Body of pancreas (tissue), 4 donors: ENCODE measurements around the gene PRPS1L1. TPM values are rescaled to one million over a fixed set of nuclear protein-coding genes. Genes with fewer than 3 reads are reported as not detected.

Experiments
- ATAC-seq: fragments of 150-250 bp; one replicate; pipeline ENCODE4 v1.9.1; 2016
- DNase-seq, 4 donors: peaks; one replicate each; pipeline ENCODE4 v3.0.0-alpha.2; 2019
- H3K27ac ChIP-seq, 4 donors: fragments of 200-600 bp; sonication (generic); 1 replicate in 3 of 4; 2 replicates in 1 of 4; pipeline versions ENCODE4 v1.5.1 to v1.6.1; 2016 to 2019; ENCODE audit warnings: mild to moderate bottlenecking in 1 of 4, mixed read lengths in 1 of 4, moderate library complexity in 1 of 4
- H3K27me3 ChIP-seq, 2 donors: fragments of 200-600 bp; sonication (generic); one replicate each; pipeline ENCODE4 v1.6.0; 2016; ENCODE audit warnings: mild to moderate bottlenecking in 1 of 2
- H3K36me3 ChIP-seq, 2 donors: fragments of 200-600 bp; sonication (generic); replicated peaks in 1 of 2; 2 replicates each; pipeline ENCODE4 v1.5.1; 2016; ENCODE audit warnings: low read depth in 2 of 2; ENCODE audit not compliant: insufficient read depth in 1 of 2
- H3K4me1 ChIP-seq: fragments of 200-600 bp; sonication (generic); one replicate; pipeline ENCODE4 v1.6.0; 2016
- H3K4me3 ChIP-seq, 2 donors: fragments of 200-600 bp; sonication (generic); 1 replicate in 1 of 2; 2 replicates in 1 of 2; pipeline ENCODE4 v1.5.1; 2016 to 2019
- H3K9me3 ChIP-seq, 3 donors: fragments of 200-600 bp; sonication (generic); 1 replicate in 2 of 3; 2 replicates in 1 of 3; pipeline ENCODE4 v1.5.1; 2016
- POLR2A ChIP-seq, 3 donors: fragments of 450-650 bp; IDR thresholded peaks; one replicate each; pipeline ENCODE4 v1.6.1; 2016; ENCODE audit warnings: antibody characterized with exemption in 3 of 3, mild to moderate bottlenecking in 2 of 3
- WGBS, 2 donors: methylation state at CpG; one replicate each; pipeline ENCODE4 v1.1.5; 2017; 5-methylcytosine and 5-hydroxymethylcytosine counted together
- intact Hi-C: fragments of 100-400 bp; cut with DNase I; formaldehyde crosslinking; loops from one replicate; pipeline ENCODE4 v1.15.1; 2023
- total RNA-seq, 2 donors: library from RNA; depleted of rRNA; stranded (reverse); fragments of >200 nt; gene quantifications; one replicate each; pipeline ENCODE4 v1.1.0, GENCODE V29; 2016
- TF ChIP-seq, protein P1 (sequence below), 7 experiments: fragments of 450-650 bp in 4 of 7; fragments of 200-600 bp in 3 of 7; sonication (generic) in 3 of 7; IDR thresholded peaks; one replicate each; pipeline ENCODE4 v1.5.1; 2016 to 2019; ENCODE audit warnings: antibody characterized with exemption in 7 of 7

The PRPS1L1 gene
- total RNA-seq, 2 donors from 2014 or later = not detected

DNA sequence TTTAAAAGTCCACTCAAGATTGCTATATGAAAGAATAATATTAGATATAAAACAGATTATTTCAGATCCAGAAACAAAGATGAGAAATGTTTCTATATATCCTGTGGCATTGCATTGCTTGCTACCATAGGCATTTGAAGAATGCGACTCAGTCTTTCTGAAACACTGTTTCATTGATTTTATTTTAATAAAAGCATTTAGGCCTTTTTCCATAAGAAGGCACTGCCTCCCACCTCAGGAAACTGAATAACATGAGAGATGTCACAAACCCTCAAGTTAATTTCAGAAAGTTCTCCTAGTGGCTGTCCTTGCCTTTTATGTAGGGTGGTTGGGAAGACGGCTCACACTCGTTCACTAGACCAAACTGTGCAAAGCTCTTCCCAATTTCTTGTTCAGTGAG is 23.3 kb downstream of the PRPS1L1 start:
- no peak overlapping the region for H3K27ac ChIP-seq
- H3K36me3 ChIP-seq = no peaks in the 10 kb centered on the region
- H3K27me3 ChIP-seq = no peaks in the 10 kb centered on the region
- ATAC-seq = no peak
- 43 to 53% methylated on average over 3 of the region's 3 CpGs for WGBS, 2 donors
- H3K4me3 ChIP-seq = no peak overlapping the region
- DNase-seq = no peak
- no peaks in the 10 kb centered on the region for H3K4me1 ChIP-seq
- TF ChIP-seq POLR2A (IDR thresholded peaks at IDR 0.05) = no peak
- TF ChIP-seq, protein P1, sequence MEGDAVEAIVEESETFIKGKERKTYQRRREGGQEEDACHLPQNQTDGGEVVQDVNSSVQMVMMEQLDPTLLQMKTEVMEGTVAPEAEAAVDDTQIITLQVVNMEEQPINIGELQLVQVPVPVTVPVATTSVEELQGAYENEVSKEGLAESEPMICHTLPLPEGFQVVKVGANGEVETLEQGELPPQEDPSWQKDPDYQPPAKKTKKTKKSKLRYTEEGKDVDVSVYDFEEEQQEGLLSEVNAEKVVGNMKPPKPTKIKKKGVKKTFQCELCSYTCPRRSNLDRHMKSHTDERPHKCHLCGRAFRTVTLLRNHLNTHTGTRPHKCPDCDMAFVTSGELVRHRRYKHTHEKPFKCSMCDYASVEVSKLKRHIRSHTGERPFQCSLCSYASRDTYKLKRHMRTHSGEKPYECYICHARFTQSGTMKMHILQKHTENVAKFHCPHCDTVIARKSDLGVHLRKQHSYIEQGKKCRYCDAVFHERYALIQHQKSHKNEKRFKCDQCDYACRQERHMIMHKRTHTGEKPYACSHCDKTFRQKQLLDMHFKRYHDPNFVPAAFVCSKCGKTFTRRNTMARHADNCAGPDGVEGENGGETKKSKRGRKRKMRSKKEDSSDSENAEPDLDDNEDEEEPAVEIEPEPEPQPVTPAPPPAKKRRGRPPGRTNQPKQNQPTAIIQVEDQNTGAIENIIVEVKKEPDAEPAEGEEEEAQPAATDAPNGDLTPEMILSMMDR (IDR thresholded peaks at IDR 0.05) = no peak
- H3K9me3 ChIP-seq = no peaks in the 10 kb centered on the region
- intact Hi-C loops = no loop called here

DNA sequence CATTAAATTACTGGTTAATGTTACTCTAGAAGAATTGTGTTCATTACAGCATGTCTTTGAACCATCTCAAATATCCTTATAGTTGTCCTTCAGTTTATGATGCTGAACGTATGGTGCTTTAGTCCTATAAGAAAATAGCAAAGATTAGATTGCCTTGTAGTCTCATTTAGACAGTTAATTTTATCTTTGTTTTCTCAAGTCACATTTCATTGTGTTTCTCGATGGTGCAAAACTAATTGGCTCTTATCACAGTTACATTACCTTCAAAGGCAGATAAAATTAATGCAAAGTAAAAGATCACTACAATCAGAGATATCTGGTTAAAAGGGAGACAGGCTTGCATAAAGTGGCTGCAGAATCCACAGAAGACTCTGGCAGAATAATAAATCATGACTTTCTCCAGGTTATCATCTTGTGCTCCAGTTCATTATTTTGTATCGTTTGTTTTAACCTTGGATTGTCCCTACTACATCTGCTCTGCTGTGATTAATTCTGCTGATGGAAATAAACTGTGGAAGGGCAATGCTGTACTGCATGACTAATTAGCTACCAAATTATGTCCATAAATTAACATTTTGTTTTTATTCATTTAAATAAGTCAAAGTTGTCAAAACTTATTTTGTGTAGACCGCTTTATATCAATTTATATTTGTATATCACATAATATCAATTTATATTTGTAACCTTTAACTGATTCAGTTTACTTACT is 24.2 kb downstream of the PRPS1L1 start:
- H3K27ac ChIP-seq = no peak overlapping the region
- H3K36me3 ChIP-seq = no peaks in the 10 kb centered on the region
- no peak for DNase-seq
- H3K9me3 ChIP-seq = no peaks in the 10 kb centered on the region
- H3K27me3 ChIP-seq = no peaks in the 10 kb centered on the region
- TF ChIP-seq, protein P1 (IDR thresholded peaks at IDR 0.05) = no peak
- no peak for TF ChIP-seq POLR2A (IDR thresholded peaks at IDR 0.05)
- no peaks in the 10 kb centered on the region for H3K4me1 ChIP-seq
- no peak overlapping the region for H3K4me3 ChIP-seq
- 38% methylated on average over 4 of the region's 4 CpGs for WGBS, 2 donors
- intact Hi-C loops = no loop called here
- ATAC-seq = no peak

DNA sequence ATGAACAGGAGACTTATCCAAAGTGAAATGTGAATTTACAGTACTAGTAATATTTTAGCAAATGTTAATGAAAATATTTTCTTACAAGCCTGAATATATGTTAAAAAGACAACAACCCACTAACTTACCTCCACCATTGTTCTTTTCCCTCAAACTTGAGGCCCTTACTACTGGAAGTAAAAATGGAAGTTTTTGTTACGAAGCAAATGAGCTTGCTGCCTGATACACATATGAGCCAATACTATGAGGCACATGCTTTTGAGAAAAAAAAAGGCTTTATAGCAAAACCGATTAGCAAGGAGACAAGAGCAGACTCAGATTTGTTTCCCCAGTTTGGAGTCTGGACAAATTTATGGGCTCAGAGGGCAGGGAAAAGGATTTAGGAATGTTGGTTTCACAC is 29.0 kb downstream of the PRPS1L1 start:
- 72 to 76% methylated on average over 2 of the region's 2 CpGs for WGBS, 2 donors
- H3K4me1 ChIP-seq = no peaks in the 10 kb centered on the region
- no peak overlapping the region for H3K27ac ChIP-seq
- no peaks in the 10 kb centered on the region for H3K36me3 ChIP-seq
- no peak for TF ChIP-seq POLR2A (IDR thresholded peaks at IDR 0.05)
- TF ChIP-seq, protein P1 (IDR thresholded peaks at IDR 0.05) = no peak
- DNase-seq = no peak
- no peaks in the 10 kb centered on the region for H3K9me3 ChIP-seq
- no peak overlapping the region for H3K4me3 ChIP-seq
- no peak for ATAC-seq
- intact Hi-C loops = no loop called here
- H3K27me3 ChIP-seq = no peaks in the 10 kb centered on the region

DNA sequence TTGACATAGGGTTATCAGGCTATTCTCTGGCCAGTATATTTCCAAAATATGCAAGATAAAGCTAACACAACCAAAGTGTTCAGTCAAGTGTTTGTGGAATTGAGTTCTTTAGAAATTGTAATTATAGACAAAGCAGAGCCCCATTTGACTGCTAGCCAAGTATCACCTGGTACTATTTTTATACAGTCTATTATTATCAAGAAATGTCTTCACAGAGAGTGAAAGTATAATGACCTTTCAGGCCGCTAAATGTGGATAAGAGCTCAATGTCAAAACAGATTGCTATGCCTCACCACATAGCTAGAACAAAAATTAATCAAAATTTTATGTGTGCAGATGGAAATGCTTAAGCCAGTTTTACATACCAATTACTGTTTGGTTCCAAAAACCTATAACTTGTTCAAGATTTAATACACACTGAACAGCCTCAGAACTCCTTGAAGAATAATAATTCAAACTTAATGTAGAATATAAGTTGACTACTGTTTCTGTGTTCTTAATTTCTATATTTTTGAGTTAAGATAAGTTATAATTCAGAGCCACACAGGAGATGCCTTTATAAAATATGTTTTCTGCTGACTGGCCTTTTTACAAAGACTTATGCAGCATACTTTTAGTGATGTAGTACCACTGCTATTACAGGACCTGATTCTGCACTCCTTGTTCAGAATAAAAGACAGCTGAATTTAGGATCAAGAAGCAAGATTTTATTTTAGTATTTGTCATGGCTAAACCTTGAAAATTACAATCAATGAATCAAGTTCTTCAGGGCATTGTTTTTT is 31.0 kb downstream of the PRPS1L1 start:
- no peak for TF ChIP-seq POLR2A (IDR thresholded peaks at IDR 0.05)
- TF ChIP-seq, protein P1 (IDR thresholded peaks at IDR 0.05) = no peak
- DNase-seq = no peak
- Histone ChIP-seq H3K4me3 (no peak overlapping the region), H3K27ac (no peak overlapping the region), H3K27me3 (no peaks in the 10 kb centered on the region), H3K36me3 (no peaks in the 10 kb centered on the region), H3K9me3 (no peaks in the 10 kb centered on the region), H3K4me1 (no peaks in the 10 kb centered on the region)
- intact Hi-C loops = no loop called here
- 27 to 42% methylated on average over 1 of the region's 1 CpG for WGBS, 2 donors
- no peak for ATAC-seq
